ENCODE results near the gene IGFL2. TPM values are rescaled to one million over a fixed set of nuclear protein-coding genes. Genes with fewer than 3 reads are reported as not detected.

The IGFL2 gene
- total RNA-seq, 1 donor from 2014 or later = not detected

GRCh38 chr19:46197314-46198070 lies 49.5 kb downstream of the IGFL2 start:
- H3K4me3 Mint-ChIP-seq (ENCODE audit: unreplicated experiment) = no peak overlapping the region
- H3K36me3 Mint-ChIP-seq (ENCODE audit: low read depth, unreplicated experiment) = no peaks in the 10 kb centered on the region
- H3K27me3 Mint-ChIP-seq (ENCODE audit: unreplicated experiment) = peaks cover 7% of the 10 kb centered on the region

GRCh38 chr19:46198756-46199155 lies 50.7 kb downstream of the IGFL2 start:
- DNase-seq (ENCODE audit: low spot score) = no peak
- Mint-ChIP-seq H3K4me3 (ENCODE audit: unreplicated experiment) (no peak overlapping the region), H3K27me3 (ENCODE audit: unreplicated experiment) (peaks cover 7% of the 10 kb centered on the region), H3K36me3 (ENCODE audit: low read depth, unreplicated experiment) (no peaks in the 10 kb centered on the region), H3K9me3 (ENCODE audit: unreplicated experiment) (no peaks in the 10 kb centered on the region), H3K27ac (ENCODE audit: unreplicated experiment) (no peak overlapping the region), H3K4me1 (ENCODE audit: unreplicated experiment) (no peaks in the 10 kb centered on the region)
- no peak for TF ChIP-seq CTCF (IDR thresholded peaks at IDR 0.05; ENCODE audit: unreplicated experiment)

More at GRCh38 chr19:46197314-46198070, 49.5 kb downstream of the IGFL2 start:
- no peaks in the 10 kb centered on the region for H3K9me3 Mint-ChIP-seq (ENCODE audit: unreplicated experiment)
- TF ChIP-seq CTCF (IDR thresholded peaks at IDR 0.05; ENCODE audit: unreplicated experiment) = no peak
- DNase-seq (ENCODE audit: low spot score) = no peak
- no peaks in the 10 kb centered on the region for H3K4me1 Mint-ChIP-seq (ENCODE audit: unreplicated experiment)
- H3K27ac Mint-ChIP-seq (ENCODE audit: unreplicated experiment) = no peak overlapping the region

- no peaks in the 10 kb centered on the region for H3K36me3 Mint-ChIP-seq (ENCODE audit: low read depth, unreplicated experiment)
- H3K9me3 Mint-ChIP-seq (ENCODE audit: unreplicated experiment) = no peaks in the 10 kb centered on the region
- H3K27ac Mint-ChIP-seq (ENCODE audit: unreplicated experiment) = no peak overlapping the region
- peaks cover 5% of the 10 kb centered on the region for H3K27me3 Mint-ChIP-seq (ENCODE audit: unreplicated experiment)
- no peak for TF ChIP-seq CTCF (IDR thresholded peaks at IDR 0.05; ENCODE audit: unreplicated experiment)
- no peak overlapping the region for H3K4me3 Mint-ChIP-seq (ENCODE audit: unreplicated experiment)
- no peak for DNase-seq (ENCODE audit: low spot score)
- H3K4me1 Mint-ChIP-seq (ENCODE audit: unreplicated experiment) = no peaks in the 10 kb centered on the region
Measured at GRCh38 chr19:46201454-46202310, 53.6 kb downstream of the IGFL2 start.

DNA sequence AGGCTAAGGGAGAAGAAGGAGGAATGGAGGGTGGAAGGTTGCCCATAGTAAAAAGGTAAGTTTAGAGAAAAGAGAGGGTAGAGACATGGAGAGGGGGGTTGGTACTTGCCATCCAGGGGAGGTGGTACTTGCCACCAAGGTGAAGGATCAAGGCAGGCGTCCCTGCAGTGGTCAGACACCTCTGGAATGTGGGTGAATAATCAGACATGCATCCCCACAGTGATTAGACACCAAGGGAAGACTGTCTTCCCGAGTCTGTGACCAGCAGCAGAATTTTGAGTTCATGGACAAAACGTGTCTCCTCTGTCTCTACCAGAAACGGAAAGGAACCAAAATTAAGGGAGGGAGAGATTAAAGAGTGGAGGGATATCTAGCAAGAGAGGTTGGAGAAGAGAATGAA lies 54.4 kb downstream of the IGFL2 start:
- Mint-ChIP-seq H3K27me3 (ENCODE audit: unreplicated experiment) (peaks cover 3% of the 10 kb centered on the region), H3K9me3 (ENCODE audit: unreplicated experiment) (no peaks in the 10 kb centered on the region), H3K4me1 (ENCODE audit: unreplicated experiment) (no peaks in the 10 kb centered on the region)

More for the DNA sequence above, 54.4 kb downstream of the IGFL2 start:
- no peaks in the 10 kb centered on the region for H3K36me3 Mint-ChIP-seq (ENCODE audit: low read depth, unreplicated experiment)
- H3K27ac Mint-ChIP-seq (ENCODE audit: unreplicated experiment) = no peak overlapping the region
- TF ChIP-seq CTCF (IDR thresholded peaks at IDR 0.05; ENCODE audit: unreplicated experiment) = no peak
- no peak for DNase-seq (ENCODE audit: low spot score)
- no peak overlapping the region for H3K4me3 Mint-ChIP-seq (ENCODE audit: unreplicated experiment)

Measured in endothelial cell (in vitro differentiated cells).